ENCODE measurements around the gene CELF4.

Gene CELF4

DNA sequence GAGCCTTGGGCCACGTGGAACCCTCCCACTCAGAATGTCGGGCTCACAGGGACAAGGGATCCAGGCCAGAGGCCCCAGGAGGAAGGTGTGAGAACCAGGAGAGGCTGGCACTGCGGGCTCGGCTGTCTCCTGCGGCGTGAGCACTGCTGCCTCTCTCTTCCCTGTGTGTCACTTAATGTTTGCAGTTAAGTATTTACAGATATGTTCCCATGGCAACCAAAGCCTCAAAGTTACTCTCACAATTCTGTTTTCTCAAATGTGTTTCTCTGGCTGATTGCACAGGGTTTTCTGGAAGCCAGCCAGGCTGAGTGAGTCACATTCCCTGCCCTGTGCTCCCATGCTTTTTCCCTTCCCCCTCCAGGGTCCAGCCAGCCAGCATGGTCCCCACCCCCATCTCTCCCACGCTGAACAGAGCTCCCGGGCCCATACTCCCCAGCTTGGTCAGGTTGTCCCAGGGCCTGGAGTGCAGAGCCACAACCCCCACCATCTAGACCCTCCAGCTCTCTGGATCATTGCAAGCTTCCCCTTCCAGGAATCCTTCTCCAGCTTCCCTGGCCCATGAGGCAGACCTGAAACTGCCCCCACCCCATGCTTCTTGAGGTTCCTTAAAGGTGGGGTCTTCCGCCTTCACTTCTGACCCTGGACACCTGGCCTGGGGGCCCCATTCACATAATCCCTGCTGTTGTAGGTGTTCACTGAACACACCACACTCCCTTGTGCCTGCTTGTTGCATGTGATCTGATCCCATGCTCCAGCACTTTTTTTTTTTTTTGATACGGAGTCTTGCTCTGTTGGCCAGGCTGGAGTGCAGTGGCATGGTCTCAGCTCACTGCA lies 265.9 kb downstream of the CELF4 start:
- Histone ChIP-seq H3K27me3 (replicated peaks) (no peaks in the 10 kb centered on the region), H3K27ac (peak overlapping the region; percentile 30), H3K36me3 (replicated peaks) (no peaks in the 10 kb centered on the region), H3K4me3 (ENCODE audit: low read depth, low read length) (no peak overlapping the region)
- peak; percentile 98 for DNase-seq
- in situ Hi-C loops (cut with HindIII; ENCODE audit: low pct_ligation_motif_present, low sequenced_read_pairs) = no loop called here
- TF ChIP-seq, protein P1, sequence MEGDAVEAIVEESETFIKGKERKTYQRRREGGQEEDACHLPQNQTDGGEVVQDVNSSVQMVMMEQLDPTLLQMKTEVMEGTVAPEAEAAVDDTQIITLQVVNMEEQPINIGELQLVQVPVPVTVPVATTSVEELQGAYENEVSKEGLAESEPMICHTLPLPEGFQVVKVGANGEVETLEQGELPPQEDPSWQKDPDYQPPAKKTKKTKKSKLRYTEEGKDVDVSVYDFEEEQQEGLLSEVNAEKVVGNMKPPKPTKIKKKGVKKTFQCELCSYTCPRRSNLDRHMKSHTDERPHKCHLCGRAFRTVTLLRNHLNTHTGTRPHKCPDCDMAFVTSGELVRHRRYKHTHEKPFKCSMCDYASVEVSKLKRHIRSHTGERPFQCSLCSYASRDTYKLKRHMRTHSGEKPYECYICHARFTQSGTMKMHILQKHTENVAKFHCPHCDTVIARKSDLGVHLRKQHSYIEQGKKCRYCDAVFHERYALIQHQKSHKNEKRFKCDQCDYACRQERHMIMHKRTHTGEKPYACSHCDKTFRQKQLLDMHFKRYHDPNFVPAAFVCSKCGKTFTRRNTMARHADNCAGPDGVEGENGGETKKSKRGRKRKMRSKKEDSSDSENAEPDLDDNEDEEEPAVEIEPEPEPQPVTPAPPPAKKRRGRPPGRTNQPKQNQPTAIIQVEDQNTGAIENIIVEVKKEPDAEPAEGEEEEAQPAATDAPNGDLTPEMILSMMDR (IDR thresholded peaks at IDR 0.05; ENCODE audit: low read depth, low read length, missing control alignments) = no peak

DNA sequence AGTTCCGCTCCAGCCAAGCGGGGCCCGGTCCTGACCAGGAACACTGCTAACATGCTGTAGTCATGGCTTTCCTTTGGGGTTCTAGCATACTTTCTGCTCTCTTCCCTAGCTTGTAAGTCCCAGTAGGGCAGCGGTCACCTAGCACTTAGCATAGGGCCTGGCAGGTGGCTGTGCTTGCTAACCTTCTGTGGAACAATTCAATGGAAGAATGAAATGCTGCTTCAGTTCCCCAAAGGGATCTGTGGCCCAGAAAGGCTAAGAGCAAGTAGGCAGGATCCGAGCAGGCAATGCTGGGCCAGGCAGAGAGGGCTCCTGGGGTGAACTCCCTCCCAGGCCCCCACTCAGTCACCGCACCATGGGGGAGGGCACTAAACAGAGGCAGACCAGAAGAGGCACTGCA lies 266.8 kb downstream of the CELF4 start:
- TF ChIP-seq, protein P1 (IDR thresholded peaks at IDR 0.05; ENCODE audit: low read depth, low read length, missing control alignments) = no peak
- no peaks in the 10 kb centered on the region for H3K36me3 ChIP-seq (replicated peaks)
- no peak overlapping the region for H3K27ac ChIP-seq
- no peaks in the 10 kb centered on the region for H3K27me3 ChIP-seq (replicated peaks)
- H3K4me3 ChIP-seq (ENCODE audit: low read depth, low read length) = no peak overlapping the region
- DNase-seq = no peak
- in situ Hi-C loops (cut with HindIII; ENCODE audit: low pct_ligation_motif_present, low sequenced_read_pairs) = no loop called here

DNA sequence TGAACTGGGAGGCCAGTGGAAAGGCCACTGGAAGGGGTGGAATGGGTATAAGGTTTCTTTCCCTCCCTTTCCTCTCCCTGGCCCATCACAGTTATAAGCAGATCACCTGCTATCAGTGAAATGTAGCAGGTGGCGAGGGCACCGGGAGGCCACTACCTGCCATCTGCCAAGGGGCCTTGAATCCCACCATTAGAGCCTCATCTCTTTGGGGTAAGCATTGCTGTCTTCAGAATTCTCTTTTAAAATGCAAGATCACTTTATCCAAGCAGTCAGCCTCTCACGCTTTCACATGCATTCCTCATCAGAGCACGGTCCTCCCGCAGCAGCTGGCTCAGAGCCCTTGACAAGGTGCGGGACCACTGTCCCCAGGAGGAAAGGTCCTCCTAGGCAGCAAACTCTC lies 268.5 kb downstream of the CELF4 start:
- no peak for DNase-seq
- no peak overlapping the region for H3K4me3 ChIP-seq (ENCODE audit: low read depth, low read length)
- TF ChIP-seq, protein P1 (IDR thresholded peaks at IDR 0.05; ENCODE audit: low read depth, low read length, missing control alignments) = no peak
- no peak overlapping the region for H3K27ac ChIP-seq
- H3K36me3 ChIP-seq (replicated peaks) = no peaks in the 10 kb centered on the region
- in situ Hi-C loops (cut with HindIII; ENCODE audit: low pct_ligation_motif_present, low sequenced_read_pairs) = no loop called here
- H3K27me3 ChIP-seq (replicated peaks) = no peaks in the 10 kb centered on the region

DNA sequence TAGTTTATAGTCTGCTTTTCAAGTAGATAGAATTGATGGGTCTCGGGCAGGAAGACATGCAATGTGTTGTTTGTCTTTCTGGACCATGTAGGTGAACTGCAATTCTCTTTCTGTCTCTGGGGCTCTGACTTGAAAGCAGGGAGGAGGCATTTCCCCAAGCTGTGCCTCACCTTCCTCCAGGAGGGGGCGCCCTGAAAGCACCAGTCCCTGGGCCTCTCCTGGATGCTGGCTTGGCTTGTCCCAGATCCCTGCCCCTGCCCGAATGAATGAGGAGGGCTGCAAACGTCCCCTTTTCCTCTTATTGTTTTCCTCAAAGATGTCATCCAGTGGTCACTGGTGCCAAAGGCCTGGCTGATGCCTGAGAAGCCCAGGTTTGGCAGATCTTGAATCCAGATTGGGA lies 270.6 kb downstream of the CELF4 start:
- TF ChIP-seq, protein P1 (IDR thresholded peaks at IDR 0.05; ENCODE audit: low read depth, low read length, missing control alignments) = peak; percentile 63
- Histone ChIP-seq H3K36me3 (replicated peaks) (no peaks in the 10 kb centered on the region), H3K4me3 (ENCODE audit: low read depth, low read length) (no peak overlapping the region), H3K27ac (no peak overlapping the region), H3K27me3 (replicated peaks) (no peaks in the 10 kb centered on the region)
- peak; percentile 13 for DNase-seq
- in situ Hi-C loops (cut with HindIII; ENCODE audit: low pct_ligation_motif_present, low sequenced_read_pairs) = no loop called here

- Histone ChIP-seq H3K4me3 (ENCODE audit: low read depth, low read length) (no peak overlapping the region), H3K27me3 (replicated peaks) (no peaks in the 10 kb centered on the region), H3K36me3 (replicated peaks) (no peaks in the 10 kb centered on the region), H3K27ac (no peak overlapping the region)
- in situ Hi-C loops (cut with HindIII; ENCODE audit: low pct_ligation_motif_present, low sequenced_read_pairs) = no loop called here
- DNase-seq = no peak
- TF ChIP-seq, protein P1 (IDR thresholded peaks at IDR 0.05; ENCODE audit: low read depth, low read length, missing control alignments) = no peak
Observed at GRCh38 chr18:37293359-37293758, 272.2 kb downstream of the CELF4 start.

GRCh38 chr18:37289423-37289822 lies 276.2 kb downstream of the CELF4 start:
- no peaks in the 10 kb centered on the region for H3K27me3 ChIP-seq (replicated peaks)
- H3K4me3 ChIP-seq (ENCODE audit: low read depth, low read length) = no peak overlapping the region
- TF ChIP-seq, protein P1 (IDR thresholded peaks at IDR 0.05; ENCODE audit: low read depth, low read length, missing control alignments) = no peak
- in situ Hi-C loops (cut with HindIII; ENCODE audit: low pct_ligation_motif_present, low sequenced_read_pairs) = no loop called here
- H3K36me3 ChIP-seq (replicated peaks) = no peaks in the 10 kb centered on the region
- no peak overlapping the region for H3K27ac ChIP-seq
- DNase-seq = no peak
